ENCODE measurements around the gene SLC4A3. TPM values are rescaled to one million over a fixed set of nuclear protein-coding genes. Genes with fewer than 3 reads are reported as not detected.

Gene SLC4A3
- total RNA-seq, 3 donors from 2014 or later (not counting 1 experiment from before 2014, with no cell fraction given) = 0.15 to 0.45 TPM; not detected in 1

DNA sequence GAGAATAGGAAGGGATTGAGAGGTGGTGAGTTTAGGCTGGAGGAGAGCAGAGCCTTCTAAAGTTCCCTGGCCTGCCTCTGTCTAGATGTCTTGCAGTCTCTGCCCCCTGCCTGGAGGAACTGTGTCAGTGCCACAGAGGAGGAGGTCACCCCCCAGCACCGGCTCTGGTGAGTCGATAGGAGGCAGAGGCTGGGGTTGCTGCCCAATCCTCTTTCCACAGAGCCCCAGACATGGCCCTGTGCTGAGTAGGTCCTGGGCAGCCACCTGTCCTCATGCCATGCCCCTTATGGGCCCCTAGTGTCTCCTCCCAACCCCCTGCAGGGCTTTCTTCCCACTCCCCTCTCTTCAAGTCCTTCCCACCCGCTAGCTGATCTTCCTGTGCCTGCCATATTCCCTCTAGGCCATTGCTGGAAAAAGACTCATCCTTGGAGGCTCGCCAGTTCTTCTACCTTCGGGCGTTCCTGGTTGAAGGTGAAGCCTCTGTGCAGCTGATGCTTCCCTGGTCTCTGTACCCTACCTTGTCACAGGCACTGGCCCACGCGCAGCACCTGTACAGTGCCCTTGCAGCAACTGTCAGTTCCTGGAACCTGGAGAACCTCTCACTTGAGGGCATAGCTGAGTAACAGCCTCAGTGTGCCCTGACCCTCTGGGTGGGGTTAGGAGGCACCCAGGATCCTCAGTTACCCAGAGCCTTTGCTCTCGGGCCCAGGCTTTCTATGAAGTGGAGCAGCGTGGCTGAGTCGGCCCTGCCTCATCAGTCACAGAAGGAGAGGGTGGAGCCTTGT is 13.2 kb upstream of the SLC4A3 start:
- TF ChIP-seq CTCF (IDR thresholded peaks at IDR 0.05) = no peak
- H3K27me3 ChIP-seq (ENCODE audit: control insufficient read depth, insufficient read depth, low read length) = no peaks in the 10 kb centered on the region
- H3K27ac Mint-ChIP-seq = peak overlapping the region in 1 of 2 donors; percentile 9
- H3K9me3 ChIP-seq (ENCODE audit: control insufficient read depth, insufficient read depth, low read length) = no peaks in the 10 kb centered on the region
- H3K4me1 Mint-ChIP-seq = peaks cover 8 to 22% of the 10 kb centered on the region in 2 donors
- no peaks in the 10 kb centered on the region for H3K9me3 Mint-ChIP-seq
- ATAC-seq = no peak
- peaks cover 6% of the 10 kb centered on the region for H3K36me3 Mint-ChIP-seq
- peaks cover 20% of the 10 kb centered on the region for H3K4me1 ChIP-seq (ENCODE audit: control insufficient read depth, insufficient read depth, low read length)
- no peaks in the 10 kb centered on the region for H3K27me3 Mint-ChIP-seq (ENCODE audit: low read depth in 2 of 2)
- H3K4me3 Mint-ChIP-seq = peak overlapping the region; percentile 31
- H3K27ac ChIP-seq (ENCODE audit: low read length) = no peak overlapping the region
- intact Hi-C loops (cut with micrococcal nuclease) = no loop called here
- 98% methylated on average over 11 of the region's 11 CpGs for WGBS (ENCODE audit: insufficient coverage)
- no peak for DNase-seq
- H3K36me3 ChIP-seq (ENCODE audit: control insufficient read depth, insufficient read depth, low read length) = peaks cover 29% of the 10 kb centered on the region
- no peak overlapping the region for H3K4me3 ChIP-seq (ENCODE audit: low read length)

- DNase-seq (no peak), ATAC-seq (no peak)
- Histone ChIP-seq H3K4me3 (ENCODE audit: low read length) (no peak overlapping the region), H3K27ac (ENCODE audit: low read length) (no peak overlapping the region), H3K27me3 (ENCODE audit: control insufficient read depth, insufficient read depth, low read length) (no peaks in the 10 kb centered on the region), H3K36me3 (ENCODE audit: control insufficient read depth, insufficient read depth, low read length) (peaks cover 28% of the 10 kb centered on the region), H3K9me3 (ENCODE audit: control insufficient read depth, insufficient read depth, low read length) (no peaks in the 10 kb centered on the region), H3K4me1 (ENCODE audit: control insufficient read depth, insufficient read depth, low read length) (peaks cover 20% of the 10 kb centered on the region)
- Mint-ChIP-seq H3K4me3 (no peak overlapping the region), H3K27ac (no peak overlapping the region), H3K4me1 (peaks cover 8 to 22% of the 10 kb centered on the region in 2 donors), H3K36me3 (peaks cover 6% of the 10 kb centered on the region), H3K9me3 (no peaks in the 10 kb centered on the region), H3K27me3 (ENCODE audit: low read depth in 2 of 2) (no peaks in the 10 kb centered on the region)
- intact Hi-C loops (cut with micrococcal nuclease) = no loop called here
- no peak for TF ChIP-seq CTCF (IDR thresholded peaks at IDR 0.05)
- 97% methylated on average over 11 of the region's 11 CpGs for WGBS (ENCODE audit: insufficient coverage)
Measured at GRCh38 chr2:219615036-219615435, 12.4 kb upstream of the SLC4A3 start.

DNA sequence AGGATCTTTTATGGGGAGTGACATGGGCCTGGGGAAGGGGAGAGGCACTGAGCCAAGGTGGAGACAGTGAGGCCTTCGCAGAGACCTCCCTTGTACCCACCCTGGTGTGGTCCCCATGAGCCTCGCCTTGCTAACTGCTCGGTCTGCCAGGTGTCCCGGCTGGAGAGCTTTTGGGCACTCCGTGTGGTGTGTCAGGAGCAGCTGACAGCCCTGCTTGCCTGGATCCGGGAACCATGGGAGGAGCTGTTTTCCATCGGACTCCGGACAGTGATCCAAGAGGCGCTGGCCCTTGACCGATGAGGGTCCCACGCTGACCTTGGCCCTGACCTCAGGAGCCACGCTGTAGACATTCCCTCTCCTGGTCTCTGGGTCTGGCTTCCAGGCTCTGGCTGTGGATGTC is 11.5 kb upstream of the SLC4A3 start:
- Mint-ChIP-seq H3K27me3 (ENCODE audit: low read depth in 2 of 2) (no peaks in the 10 kb centered on the region), H3K4me3 (no peak overlapping the region), H3K4me1 (peaks cover 8 to 22% of the 10 kb centered on the region in 2 donors), H3K27ac (no peak overlapping the region), H3K36me3 (peaks cover 4% of the 10 kb centered on the region), H3K9me3 (no peaks in the 10 kb centered on the region)
- Histone ChIP-seq H3K4me3 (ENCODE audit: low read length) (no peak overlapping the region), H3K36me3 (ENCODE audit: control insufficient read depth, insufficient read depth, low read length) (peaks cover 26% of the 10 kb centered on the region), H3K9me3 (ENCODE audit: control insufficient read depth, insufficient read depth, low read length) (no peaks in the 10 kb centered on the region), H3K27ac (ENCODE audit: low read length) (no peak overlapping the region), H3K27me3 (ENCODE audit: control insufficient read depth, insufficient read depth, low read length) (no peaks in the 10 kb centered on the region), H3K4me1 (ENCODE audit: control insufficient read depth, insufficient read depth, low read length) (peaks cover 20% of the 10 kb centered on the region)
- TF ChIP-seq CTCF (IDR thresholded peaks at IDR 0.05) = no peak
- 88% methylated on average over 12 of the region's 12 CpGs for WGBS (ENCODE audit: insufficient coverage)
- DNase-seq = no peak
- intact Hi-C loops (cut with micrococcal nuclease) = no loop called here
- no peak for ATAC-seq

- Histone ChIP-seq H3K27ac (ENCODE audit: low read length) (no peak overlapping the region), H3K27me3 (ENCODE audit: control insufficient read depth, insufficient read depth, low read length) (no peaks in the 10 kb centered on the region), H3K9me3 (ENCODE audit: control insufficient read depth, insufficient read depth, low read length) (no peaks in the 10 kb centered on the region), H3K36me3 (ENCODE audit: control insufficient read depth, insufficient read depth, low read length) (peaks cover 24% of the 10 kb centered on the region), H3K4me3 (ENCODE audit: low read length) (no peak overlapping the region), H3K4me1 (ENCODE audit: control insufficient read depth, insufficient read depth, low read length) (peaks cover 20% of the 10 kb centered on the region)
- intact Hi-C loops (cut with micrococcal nuclease) = no loop called here
- ATAC-seq (no peak), DNase-seq (no peak)
- Mint-ChIP-seq H3K4me3 (no peak overlapping the region), H3K9me3 (no peaks in the 10 kb centered on the region), H3K27ac (no peak overlapping the region), H3K4me1 (peaks cover 8 to 16% of the 10 kb centered on the region in 2 donors), H3K27me3 (ENCODE audit: low read depth in 2 of 2) (no peaks in the 10 kb centered on the region), H3K36me3 (no peaks in the 10 kb centered on the region)
- no peak for TF ChIP-seq CTCF (IDR thresholded peaks at IDR 0.05)
- 94% methylated on average over 4 of the region's 4 CpGs for WGBS (ENCODE audit: insufficient coverage)
Measured at GRCh38 chr2:219616550-219616949, 10.9 kb upstream of the SLC4A3 start.

All from natural killer cell (primary cell).